Measurements from ENCODE around the gene OLA1.

Gene OLA1

GRCh38 chr2:174180165-174180724 lies 68.1 kb downstream of the OLA1 start:
- no peak for DNase-seq (ENCODE audit: low read depth in 2 of 2)

DNA sequence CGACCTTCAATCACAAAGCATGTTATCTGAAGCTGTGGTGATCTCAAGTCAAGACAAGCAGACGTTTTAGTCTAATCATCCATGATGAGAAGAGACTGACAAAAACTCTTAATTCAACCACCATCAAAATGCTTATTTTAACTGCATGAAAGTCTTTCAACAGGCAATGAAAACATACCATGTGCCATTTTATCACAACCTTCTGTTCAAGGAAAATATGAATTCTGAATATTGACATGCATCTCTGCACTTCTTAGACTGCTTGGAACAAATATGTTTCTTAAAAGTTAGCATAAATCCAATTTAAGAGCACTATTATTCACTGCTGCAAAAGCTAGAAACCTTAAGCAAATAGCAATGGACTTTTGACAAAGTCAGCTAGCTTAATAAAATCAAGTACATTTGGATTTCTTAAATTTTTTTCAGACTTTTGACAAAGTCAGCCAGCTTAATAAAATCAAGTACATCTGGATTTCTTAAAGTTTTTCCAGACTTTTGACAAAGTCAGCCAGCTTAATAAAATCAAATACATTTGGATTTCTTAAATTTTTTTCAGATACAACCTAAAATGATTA lies 70.9 kb downstream of the OLA1 start:
- DNase-seq (ENCODE audit: low read depth in 2 of 2) = no peak

DNA sequence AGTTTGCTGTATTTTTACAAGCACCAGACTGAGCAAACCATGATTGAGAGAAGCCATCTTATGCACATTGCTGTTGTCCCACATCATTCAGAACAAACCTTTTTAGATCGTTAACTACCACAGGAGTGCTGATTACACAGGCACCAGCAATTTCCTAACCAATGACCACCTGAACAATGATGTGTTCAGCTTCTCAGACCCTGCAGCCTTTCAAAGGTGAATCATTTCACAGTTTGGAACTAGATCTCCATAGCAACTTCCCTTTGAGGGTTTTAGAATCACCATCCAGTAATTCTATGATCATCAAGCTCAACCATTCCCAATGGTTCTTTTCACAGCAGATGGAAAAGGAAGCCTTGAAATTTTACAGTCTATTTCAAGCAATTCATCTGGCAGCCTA lies 71.4 kb downstream of the OLA1 start:
- DNase-seq (ENCODE audit: low read depth in 2 of 2) = no peak

DNA sequence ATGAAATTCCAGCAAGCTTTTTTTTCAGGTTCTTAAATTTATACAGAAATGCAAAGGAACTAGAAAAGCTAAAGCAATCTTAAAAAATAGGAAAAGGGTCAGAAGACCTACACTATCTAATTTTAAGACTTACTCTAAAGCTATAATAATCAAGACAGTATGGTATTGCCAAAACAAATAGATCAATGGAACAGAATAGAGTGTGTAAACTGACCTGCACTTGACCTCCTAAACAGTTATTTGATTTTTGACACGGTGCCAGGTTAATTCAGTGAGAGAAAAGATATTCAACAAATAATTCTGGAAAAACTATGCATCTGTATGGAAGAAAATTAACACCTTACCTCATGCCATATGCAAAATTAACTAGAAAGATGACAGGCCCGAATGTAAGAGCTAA lies 73.6 kb downstream of the OLA1 start:
- no peak for DNase-seq (ENCODE audit: low read depth in 2 of 2)

DNA sequence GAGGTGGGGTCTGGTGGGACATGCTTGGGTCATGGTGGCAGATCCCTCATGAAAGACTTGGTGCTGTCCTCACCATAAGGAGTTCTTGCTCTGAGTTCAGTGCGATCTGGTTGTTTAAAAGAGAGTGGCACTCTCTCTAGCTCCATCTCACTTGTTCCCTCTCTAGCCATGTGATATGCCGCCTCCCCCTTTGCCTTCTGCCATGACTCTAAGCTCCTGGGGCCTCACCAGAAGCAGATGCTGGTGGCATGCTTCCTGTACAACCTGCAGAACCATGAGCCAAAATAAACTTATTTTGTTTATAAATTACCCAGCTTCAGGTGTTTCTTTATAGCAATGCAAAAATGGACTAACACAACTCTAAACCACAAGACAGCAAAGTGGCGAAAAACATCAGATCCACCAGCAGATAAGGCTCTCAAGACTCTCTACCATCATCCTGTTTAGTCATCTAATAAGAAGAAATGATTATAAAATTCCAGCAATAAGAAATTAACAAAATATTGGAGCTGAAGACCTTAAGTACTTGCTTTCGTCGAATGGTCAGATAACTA lies 75.5 kb downstream of the OLA1 start:
- DNase-seq (ENCODE audit: low read depth in 2 of 2) = no peak

DNA sequence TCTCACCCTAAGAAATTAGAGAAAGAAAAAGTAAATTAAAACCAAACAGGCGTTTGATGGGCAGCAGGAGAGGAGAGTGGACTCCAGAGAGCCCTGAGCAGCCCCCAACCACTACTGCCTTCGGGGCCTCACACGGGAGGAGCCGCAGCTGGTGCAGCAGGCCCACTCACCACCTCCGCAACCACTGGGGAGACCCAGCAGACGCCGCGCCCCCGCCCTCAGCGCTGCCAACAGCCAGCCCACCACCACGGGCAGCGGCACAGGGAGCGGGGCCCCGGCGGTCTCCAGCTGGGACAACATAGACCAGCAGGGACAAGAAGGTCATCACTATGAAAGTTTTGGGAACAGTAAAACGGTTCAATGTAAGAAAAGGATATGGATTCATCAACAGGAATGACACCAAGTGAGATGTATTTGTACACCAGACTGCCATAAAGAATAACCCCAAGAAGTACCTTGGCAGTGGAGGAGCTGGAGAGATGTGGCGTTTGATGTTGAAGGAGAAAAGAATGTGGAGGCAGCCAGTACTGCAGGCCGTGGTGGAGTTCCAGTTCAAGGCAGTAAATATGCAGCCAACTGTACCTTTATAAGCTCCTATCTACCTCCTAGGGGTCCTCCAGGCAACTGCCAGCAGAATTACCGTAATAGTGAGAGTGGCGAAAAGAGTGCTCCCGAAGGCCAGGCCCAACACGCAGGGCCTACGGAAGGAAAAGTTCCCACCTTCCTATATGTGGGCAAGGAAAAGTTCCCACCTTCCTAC lies 76.5 kb downstream of the OLA1 start:
- no peak for DNase-seq (ENCODE audit: low read depth in 2 of 2)

DNA sequence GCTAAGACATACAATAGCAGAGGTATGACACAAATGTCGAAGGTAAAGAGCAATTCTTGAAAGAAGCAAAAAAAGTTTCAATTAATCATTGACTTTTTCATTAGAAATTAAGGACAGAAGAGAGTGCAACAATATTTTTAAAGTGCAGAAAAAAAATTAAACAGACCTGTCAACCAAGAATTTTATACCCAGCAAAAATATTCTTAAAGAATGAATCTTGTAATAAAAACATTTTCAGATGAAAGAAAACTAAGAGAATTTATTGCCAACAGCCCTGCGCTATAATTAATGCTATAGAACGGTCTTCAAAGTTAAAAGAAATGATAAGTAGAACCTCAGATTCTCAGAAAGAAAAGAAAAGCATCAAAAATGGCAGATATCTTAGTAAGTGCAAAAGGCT lies 79.0 kb downstream of the OLA1 start:
- DNase-seq (ENCODE audit: low read depth in 2 of 2) = no peak

DNA sequence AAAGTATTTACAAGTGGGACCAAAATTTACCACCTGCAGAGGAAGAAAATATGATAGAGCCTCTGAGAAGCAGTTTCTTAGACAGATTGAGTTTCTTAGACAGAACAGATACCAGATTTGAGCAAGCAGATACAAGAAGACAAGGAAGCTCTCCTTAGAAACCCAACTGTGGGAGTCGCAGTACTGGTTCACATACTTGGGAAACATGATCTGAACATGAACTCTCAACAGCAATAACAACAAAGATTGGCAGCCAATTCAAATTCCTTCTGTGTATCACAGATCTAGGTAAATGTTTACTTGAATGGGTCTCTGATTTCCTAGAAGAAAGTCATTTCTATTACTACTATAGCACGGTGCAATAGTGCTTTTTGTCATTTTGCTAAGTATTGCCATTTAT lies 82.1 kb downstream of the OLA1 start:
- DNase-seq (ENCODE audit: low read depth in 2 of 2) = no peak

DNA sequence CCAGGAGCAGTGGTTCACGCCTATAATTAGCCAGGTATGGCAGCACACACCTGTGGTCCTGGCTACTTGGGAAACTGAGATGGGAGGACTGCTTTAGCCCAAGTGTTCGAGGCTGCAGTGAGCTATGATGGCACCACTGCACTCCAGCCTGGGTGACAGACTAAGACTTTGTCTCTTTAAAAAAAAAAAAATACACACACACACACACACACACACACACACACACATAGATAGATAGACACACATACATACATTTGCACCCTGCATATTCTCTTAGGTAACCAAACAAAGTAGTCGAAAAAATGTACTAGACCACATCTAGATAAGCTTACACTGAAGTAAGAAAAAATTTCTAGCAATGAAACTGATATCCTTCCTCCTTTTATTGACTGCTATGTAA lies 86.8 kb downstream of the OLA1 start:
- DNase-seq (ENCODE audit: low read depth in 2 of 2) = no peak

GRCh38 chr2:174158003-174158402 lies 90.3 kb downstream of the OLA1 start:
- no peak for DNase-seq (ENCODE audit: low read depth in 2 of 2)

DNA sequence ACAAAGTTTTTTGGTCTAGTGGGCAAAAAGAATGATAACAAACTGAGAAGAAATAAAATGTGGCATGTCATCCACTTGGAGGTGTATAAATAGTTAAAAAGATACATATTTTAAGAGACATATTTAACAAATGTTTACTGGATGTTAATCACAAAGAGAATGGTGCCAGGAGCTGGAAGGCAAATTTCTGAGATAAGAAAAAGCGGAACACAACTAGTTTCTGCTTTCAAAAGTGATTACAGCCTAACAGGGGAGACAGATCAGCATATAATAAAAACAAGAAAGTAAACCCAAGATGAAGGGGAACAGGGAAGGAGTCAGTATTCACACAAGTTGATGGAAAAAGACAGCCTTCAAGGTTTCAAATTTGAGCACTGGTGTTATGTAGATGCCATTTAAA lies 91.3 kb downstream of the OLA1 start:
- DNase-seq (ENCODE audit: low read depth in 2 of 2) = no peak

GRCh38 chr2:174153757-174154680 lies 94.3 kb downstream of the OLA1 start:
- DNase-seq (ENCODE audit: low read depth in 2 of 2) = no peak

DNA sequence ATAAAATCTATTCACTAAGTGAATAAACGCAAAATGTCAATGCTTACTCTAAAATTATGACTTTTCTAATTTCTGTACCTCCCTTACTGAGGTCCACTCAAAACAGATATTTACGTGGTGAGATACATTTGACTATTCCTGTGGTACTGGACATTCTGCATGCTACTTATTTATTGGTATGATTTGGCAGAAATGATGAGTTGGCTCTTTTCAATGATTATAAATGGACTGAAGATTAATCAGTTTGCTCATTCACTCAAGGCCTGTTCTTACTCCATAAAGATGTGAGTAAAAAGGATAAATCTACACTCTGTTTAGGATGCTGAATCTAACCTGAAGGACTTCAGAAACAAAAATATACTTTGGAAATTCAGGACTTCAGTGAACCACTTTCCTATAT lies 98.8 kb downstream of the OLA1 start:
- DNase-seq (ENCODE audit: low read depth in 2 of 2) = no peak

- no peak for DNase-seq (ENCODE audit: low read depth in 2 of 2)
These were observed 99.5 kb downstream of the OLA1 start for GRCh38 chr2:174148833-174149232.

GRCh38 chr2:174145827-174146226 lies 102.5 kb downstream of the OLA1 start:
- DNase-seq (ENCODE audit: low read depth in 2 of 2) = no peak

- DNase-seq (ENCODE audit: low read depth in 2 of 2) = no peak
These were observed 106.0 kb downstream of the OLA1 start for GRCh38 chr2:174142290-174142689.

DNA sequence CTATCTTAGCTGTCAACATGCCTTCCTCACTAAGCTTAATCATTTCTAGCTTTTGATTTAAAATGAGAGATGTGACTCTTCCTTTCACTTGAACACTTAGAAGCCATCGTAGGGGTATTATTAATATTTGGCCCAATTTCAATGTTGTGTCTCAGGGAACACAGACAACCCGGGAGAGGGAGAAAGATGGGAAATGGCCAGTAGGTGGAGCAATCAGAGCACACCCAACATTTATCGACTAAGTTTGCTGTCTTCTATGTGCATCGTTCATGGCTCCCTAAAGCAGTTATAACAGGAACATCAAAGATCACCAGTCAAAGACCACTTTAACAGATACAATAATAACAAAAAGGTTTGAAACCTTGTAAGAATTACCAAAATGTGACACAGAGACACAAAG lies 110.2 kb downstream of the OLA1 start:
- DNase-seq (ENCODE audit: low read depth in 2 of 2) = no peak

- no peak for DNase-seq (ENCODE audit: low read depth in 2 of 2)
These were observed 112.4 kb downstream of the OLA1 start for GRCh38 chr2:174135981-174136380.

- DNase-seq (ENCODE audit: low read depth in 2 of 2) = no peak
These were observed 123.2 kb downstream of the OLA1 start for GRCh38 chr2:174125090-174125489.

DNA sequence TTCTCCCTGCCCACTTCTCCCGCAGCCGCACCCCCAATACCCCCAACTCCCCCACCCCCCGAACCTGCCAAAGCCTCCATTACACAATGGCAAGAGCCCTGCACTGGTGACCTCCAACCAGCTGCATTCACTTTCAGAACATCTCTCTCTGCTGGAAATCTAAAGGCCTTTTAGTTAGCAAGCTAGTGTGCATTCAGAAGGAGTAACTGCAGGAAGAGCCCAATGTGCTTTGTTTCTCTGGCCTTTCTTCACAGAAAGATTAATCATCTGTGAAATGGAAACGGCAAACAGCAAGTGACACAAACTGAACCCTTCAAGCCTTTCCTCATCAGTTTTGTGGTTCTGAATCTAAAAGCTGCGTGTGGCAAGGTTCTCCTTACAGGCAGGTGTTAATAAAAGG lies 124.2 kb downstream of the OLA1 start:
- no peak for DNase-seq (ENCODE audit: low read depth in 2 of 2)

DNA sequence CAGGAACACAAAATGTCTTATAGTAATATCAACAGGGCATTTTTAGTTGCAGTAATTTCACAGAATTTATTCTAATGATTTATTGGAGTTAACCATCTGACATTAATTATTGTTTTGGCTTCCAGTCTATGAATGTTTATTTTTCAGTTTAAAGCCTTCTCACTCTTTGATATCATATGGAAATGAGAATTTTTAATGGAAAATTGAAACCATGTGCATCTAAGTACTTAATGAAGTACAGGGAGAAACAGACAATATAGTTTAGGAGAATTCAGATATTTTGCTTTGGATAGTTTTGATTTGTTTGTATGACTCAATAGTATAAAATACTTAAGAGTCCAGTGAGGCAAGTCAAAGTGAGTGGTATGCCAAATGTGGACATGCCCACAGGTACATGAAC lies 126.1 kb downstream of the OLA1 start:
- DNase-seq (ENCODE audit: low read depth in 2 of 2) = no peak

- no peak for DNase-seq (ENCODE audit: low read depth in 2 of 2)
These were observed 126.7 kb downstream of the OLA1 start for GRCh38 chr2:174121612-174122011.
